Activated T-helper 17 cell treated with anti-CD3 and anti-CD28 coated beads, Interleukin-2, amount 50 U/mL, for 72 hours (primary cell): ENCODE results near the gene ANKMY1. TPM values are rescaled to one million over a fixed set of nuclear protein-coding genes. Genes with fewer than 3 reads are reported as not detected.

Experiments used
- ATAC-seq: fragments of 150-1000 bp; cut with Tn5 transposase; replicated peaks from 2 replicates; pipeline ENCODE4 v1.10.0; 2021; ENCODE audit warnings: mild to moderate bottlenecking, moderate library complexity
- H3K27ac Mint-ChIP-seq: one replicate; pipeline ENCODE4 v1.8.0; 2022; ENCODE audit warnings: mixed read lengths
- H3K27me3 Mint-ChIP-seq: one replicate; pipeline ENCODE4 v1.8.0; 2022; ENCODE audit warnings: mixed read lengths
- H3K36me3 Mint-ChIP-seq: one replicate; pipeline ENCODE4 v1.8.0; 2022; ENCODE audit warnings: low read depth, mild to moderate bottlenecking, mixed read lengths
- H3K4me1 Mint-ChIP-seq: one replicate; pipeline ENCODE4 v1.8.0; 2022; ENCODE audit warnings: mixed read lengths
- H3K4me3 Mint-ChIP-seq: one replicate; pipeline ENCODE4 v1.8.0; 2022; ENCODE audit warnings: mild to moderate bottlenecking, mixed read lengths
- H3K9me3 Mint-ChIP-seq: one replicate; pipeline ENCODE4 v1.8.0; 2022; ENCODE audit warnings: mixed read lengths
- total RNA-seq, 2 donors: library from RNA; stranded (reverse); gene quantifications; one replicate each; pipeline ENCODE4 v1.2.3, GENCODE V29; 2022

ANKMY1 gene
- total RNA-seq, 2 donors from 2014 or later, result 14.5 to 28.8 TPM

DNA sequence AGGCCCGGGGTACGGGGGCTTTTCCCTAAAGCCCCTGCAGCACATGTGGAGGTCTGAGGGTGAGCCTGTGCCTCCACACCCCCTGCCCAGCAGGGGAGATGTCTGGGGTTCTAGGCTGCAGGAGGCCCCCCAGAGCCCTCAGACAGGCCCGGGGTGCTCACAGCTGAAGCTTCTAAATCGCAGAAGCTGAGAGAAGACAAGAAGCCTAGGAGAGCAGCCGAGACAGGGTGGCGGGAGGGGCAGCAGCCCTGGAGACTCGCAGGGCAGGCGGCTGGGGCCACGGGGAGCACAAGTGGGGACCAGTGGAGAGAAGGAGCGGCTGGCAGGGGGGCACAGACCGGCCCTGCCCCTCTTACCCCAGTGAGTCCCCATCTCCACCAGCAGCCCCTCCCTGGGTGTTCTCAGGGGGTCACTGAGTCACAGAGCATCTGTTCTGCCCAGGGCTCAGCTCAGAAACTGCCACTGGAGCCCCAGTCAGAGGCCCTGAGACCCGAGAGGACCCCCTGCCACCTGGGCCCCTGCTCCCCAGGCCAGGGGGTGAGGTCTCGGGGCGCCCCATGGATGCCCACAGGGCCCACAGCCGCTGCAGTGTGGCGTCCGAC is 96.2 kb downstream of the ANKMY1 start:
- no peaks in the 10 kb centered on the region for H3K4me1 Mint-ChIP-seq
- H3K27ac Mint-ChIP-seq, result no peak overlapping the region
- no peaks in the 10 kb centered on the region for H3K27me3 Mint-ChIP-seq
- H3K9me3 Mint-ChIP-seq, result no peaks in the 10 kb centered on the region
- ATAC-seq, result no peak
- H3K36me3 Mint-ChIP-seq, result no peaks in the 10 kb centered on the region
- no peak overlapping the region for H3K4me3 Mint-ChIP-seq

DNA sequence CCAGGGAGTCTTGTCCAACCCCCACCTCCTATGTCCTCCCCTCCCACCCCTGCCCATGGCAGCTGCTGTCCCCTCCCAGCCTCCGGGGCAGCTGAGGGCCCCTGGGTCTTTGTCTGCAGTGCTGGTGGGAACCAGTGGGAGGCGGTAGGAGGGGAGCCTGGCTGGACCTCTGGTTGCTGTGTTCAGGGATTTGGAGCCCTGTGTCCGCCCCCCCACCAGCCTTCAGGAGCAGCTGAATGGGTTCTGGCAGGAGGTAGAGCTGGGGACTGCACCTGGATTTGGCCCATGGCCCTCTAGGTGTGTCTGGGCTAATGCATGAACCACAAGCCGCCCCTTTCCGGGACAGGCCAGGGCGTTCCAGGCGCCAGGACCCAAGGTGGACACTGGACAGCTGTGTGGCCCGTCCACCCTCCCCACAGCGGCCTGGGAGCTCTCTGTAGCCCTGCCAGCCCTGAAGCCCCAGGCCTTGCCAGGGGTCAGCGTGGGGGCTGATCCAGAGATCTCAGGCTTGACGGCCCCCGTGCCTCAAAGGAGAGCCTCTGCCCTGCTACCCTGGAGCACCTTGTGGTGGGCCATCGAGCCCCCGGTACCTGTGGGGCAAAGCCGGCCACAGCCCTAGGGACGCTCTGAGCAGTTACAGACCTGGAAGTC is 96.9 kb downstream of the ANKMY1 start:
- ATAC-seq, result no peak
- Mint-ChIP-seq H3K9me3 (no peaks in the 10 kb centered on the region), H3K27ac (no peak overlapping the region), H3K4me3 (no peak overlapping the region), H3K4me1 (no peaks in the 10 kb centered on the region), H3K27me3 (no peaks in the 10 kb centered on the region), H3K36me3 (no peaks in the 10 kb centered on the region)

- ATAC-seq, result no peak
- no peak overlapping the region for H3K27ac Mint-ChIP-seq
- no peaks in the 10 kb centered on the region for H3K27me3 Mint-ChIP-seq
- H3K4me1 Mint-ChIP-seq, result no peaks in the 10 kb centered on the region
- H3K9me3 Mint-ChIP-seq, result no peaks in the 10 kb centered on the region
- H3K36me3 Mint-ChIP-seq, result no peaks in the 10 kb centered on the region
- H3K4me3 Mint-ChIP-seq, result no peak overlapping the region
Observed at GRCh38 chr2:240460253-240460711, 97.5 kb downstream of the ANKMY1 start.

DNA sequence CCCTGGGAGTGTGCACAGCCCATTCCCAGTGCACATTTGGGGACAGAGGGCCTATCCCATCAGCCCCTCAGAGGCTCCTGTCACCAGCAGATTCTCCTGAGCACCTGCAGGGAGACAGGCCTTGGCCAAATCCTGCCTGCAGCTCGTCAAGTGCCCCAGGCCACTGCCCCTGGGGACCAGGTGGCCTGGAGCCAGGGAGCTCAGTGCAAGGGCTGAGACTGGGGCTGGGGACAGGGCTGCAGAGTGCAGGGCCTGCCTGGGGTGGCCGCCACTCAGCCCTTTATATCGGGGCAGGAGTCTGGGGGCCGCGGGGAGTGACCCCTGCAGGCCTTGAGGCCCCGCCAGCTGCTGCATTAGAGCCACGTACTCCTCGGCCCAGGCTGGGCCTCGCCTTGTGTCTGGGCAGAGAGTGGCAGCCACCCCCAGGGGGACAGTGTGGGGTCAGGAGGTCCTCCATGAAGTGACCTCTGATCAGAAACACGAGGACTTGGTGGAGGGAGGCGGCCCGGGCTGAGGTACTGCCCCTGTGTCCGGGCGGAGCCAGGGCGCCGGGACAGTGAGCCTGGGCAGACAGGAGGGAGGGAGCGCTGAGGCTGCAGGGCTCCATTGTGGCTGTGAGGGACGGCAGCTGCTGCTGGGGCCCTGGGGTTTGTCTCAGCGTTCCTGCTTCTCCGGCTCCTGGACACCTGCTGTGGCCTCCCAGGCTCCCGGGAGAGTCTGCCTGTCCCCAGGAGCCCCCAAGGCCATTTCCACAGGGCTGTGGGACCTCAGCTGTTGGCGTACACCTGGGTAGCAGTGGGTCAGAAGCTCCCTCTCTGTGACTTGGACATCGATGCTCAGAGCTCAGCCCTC is 98.2 kb downstream of the ANKMY1 start:
- peaks cover 3% of the 10 kb centered on the region for H3K4me1 Mint-ChIP-seq
- no peaks in the 10 kb centered on the region for H3K9me3 Mint-ChIP-seq
- H3K27me3 Mint-ChIP-seq, result peaks cover 4% of the 10 kb centered on the region
- ATAC-seq, result no peak
- H3K27ac Mint-ChIP-seq, result no peak overlapping the region
- no peak overlapping the region for H3K4me3 Mint-ChIP-seq
- peaks cover 4% of the 10 kb centered on the region for H3K36me3 Mint-ChIP-seq

- Mint-ChIP-seq H3K4me1 (peaks cover 4% of the 10 kb centered on the region), H3K4me3 (no peak overlapping the region), H3K9me3 (no peaks in the 10 kb centered on the region), H3K27ac (no peak overlapping the region), H3K27me3 (peaks cover 9% of the 10 kb centered on the region), H3K36me3 (peaks cover 4% of the 10 kb centered on the region)
- ATAC-seq, result no peak
Observed at GRCh38 chr2:240458900-240459391, 98.8 kb downstream of the ANKMY1 start.

- peaks cover 4% of the 10 kb centered on the region for H3K4me1 Mint-ChIP-seq
- peaks cover 10% of the 10 kb centered on the region for H3K27me3 Mint-ChIP-seq
- H3K36me3 Mint-ChIP-seq, result peaks cover 4% of the 10 kb centered on the region
- H3K27ac Mint-ChIP-seq, result no peak overlapping the region
- no peaks in the 10 kb centered on the region for H3K9me3 Mint-ChIP-seq
- no peak overlapping the region for H3K4me3 Mint-ChIP-seq
- no peak for ATAC-seq
Observed at GRCh38 chr2:240458044-240458899, 99.5 kb downstream of the ANKMY1 start.

- Mint-ChIP-seq H3K4me3 (no peak overlapping the region), H3K27me3 (peaks cover 10% of the 10 kb centered on the region), H3K4me1 (peaks cover 4% of the 10 kb centered on the region), H3K27ac (no peak overlapping the region), H3K9me3 (no peaks in the 10 kb centered on the region), H3K36me3 (peaks cover 4% of the 10 kb centered on the region)
- no peak for ATAC-seq
Observed at GRCh38 chr2:240457223-240458043, 100.4 kb downstream of the ANKMY1 start.

GRCh38 chr2:240456447-240457222 is 101.2 kb downstream of the ANKMY1 start:
- Mint-ChIP-seq H3K27me3 (peaks cover 10% of the 10 kb centered on the region), H3K27ac (no peak overlapping the region), H3K9me3 (no peaks in the 10 kb centered on the region), H3K36me3 (peaks cover 4% of the 10 kb centered on the region), H3K4me1 (peaks cover 4% of the 10 kb centered on the region), H3K4me3 (no peak overlapping the region)
- no peak for ATAC-seq

- peaks cover 4% of the 10 kb centered on the region for H3K36me3 Mint-ChIP-seq
- peaks cover 4% of the 10 kb centered on the region for H3K4me1 Mint-ChIP-seq
- peaks cover 10% of the 10 kb centered on the region for H3K27me3 Mint-ChIP-seq
- H3K9me3 Mint-ChIP-seq, result no peaks in the 10 kb centered on the region
- no peak overlapping the region for H3K4me3 Mint-ChIP-seq
- ATAC-seq, result no peak
- no peak overlapping the region for H3K27ac Mint-ChIP-seq
Observed at GRCh38 chr2:240455647-240456446, 101.9 kb downstream of the ANKMY1 start.

DNA sequence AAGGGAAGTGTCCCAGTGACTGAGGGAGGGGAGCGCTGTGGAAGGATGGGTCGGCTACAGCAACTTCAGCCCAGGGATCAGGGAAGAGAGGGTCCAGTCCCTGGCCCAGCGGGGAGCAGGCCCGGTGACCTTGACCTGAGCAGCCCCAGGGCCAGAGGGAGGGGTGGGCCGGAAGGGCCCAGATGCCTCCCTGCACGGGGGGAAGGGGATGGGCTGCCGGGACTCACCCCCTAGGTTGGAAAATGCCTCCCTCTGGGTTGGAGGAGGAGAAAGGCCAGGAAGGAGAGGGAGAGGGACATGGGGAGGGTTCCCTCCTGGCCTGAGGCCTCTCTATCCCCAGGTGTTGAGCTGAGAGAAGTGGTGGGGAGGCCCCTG is 102.5 kb downstream of the ANKMY1 start:
- Mint-ChIP-seq H3K27me3 (peaks cover 14% of the 10 kb centered on the region), H3K4me1 (peaks cover 4% of the 10 kb centered on the region), H3K4me3 (no peak overlapping the region), H3K27ac (no peak overlapping the region), H3K9me3 (no peaks in the 10 kb centered on the region), H3K36me3 (peaks cover 4% of the 10 kb centered on the region)
- no peak for ATAC-seq

DNA sequence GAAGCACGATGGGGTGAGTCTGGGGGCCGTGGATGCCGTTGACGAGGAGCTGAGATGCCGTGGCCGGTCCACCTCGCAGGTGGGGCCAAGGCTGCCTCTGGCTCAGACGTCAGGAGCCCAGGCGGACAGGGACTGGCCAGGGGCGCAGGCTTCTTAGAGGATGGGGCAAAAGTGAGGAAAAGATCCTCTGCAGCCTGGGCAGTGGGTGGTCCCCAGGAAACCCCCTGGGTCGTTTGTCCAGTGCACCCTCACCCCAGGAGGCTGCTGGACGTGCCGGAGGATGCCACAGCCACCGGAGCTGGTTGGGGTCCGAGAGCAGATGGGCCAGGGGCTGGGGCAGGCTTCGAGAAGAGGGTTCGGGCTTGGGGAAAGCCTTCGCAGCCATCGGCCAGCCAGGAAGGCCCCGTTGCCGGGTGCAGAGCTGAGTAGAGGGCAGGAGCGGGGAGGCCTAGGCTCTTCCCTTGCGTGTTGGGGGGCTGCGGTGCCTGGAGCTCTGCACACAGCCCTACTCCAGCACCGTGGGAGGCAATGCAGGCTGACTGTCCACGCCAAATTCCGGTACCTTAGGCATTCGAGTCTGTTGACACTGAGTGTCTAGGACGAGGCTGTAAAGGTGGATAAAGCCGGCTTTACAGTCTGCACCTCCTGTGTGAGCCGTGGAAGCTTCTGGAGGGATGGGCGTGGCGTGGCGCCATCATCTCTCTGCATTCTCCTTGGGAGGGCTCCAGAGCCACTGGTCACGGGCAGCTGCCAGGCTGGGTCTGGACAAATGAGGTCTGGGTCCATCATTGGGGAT is 103.5 kb downstream of the ANKMY1 start:
- peak overlapping the region; percentile 32 for H3K4me3 Mint-ChIP-seq
- H3K9me3 Mint-ChIP-seq, result no peaks in the 10 kb centered on the region
- peaks cover 20% of the 10 kb centered on the region for H3K27me3 Mint-ChIP-seq
- H3K36me3 Mint-ChIP-seq, result peaks cover 4% of the 10 kb centered on the region
- no peak overlapping the region for H3K27ac Mint-ChIP-seq
- no peak for ATAC-seq
- H3K4me1 Mint-ChIP-seq, result peaks cover 4% of the 10 kb centered on the region
